GM23338 (cell line): Measurements from ENCODE around the gene PRM3.

Experiments
- CREB1 ChIP-seq: fragments of 250-450 bp; sonication (Bioruptor Pico); IDR thresholded peaks from 2 replicates; pipeline ENCODE4 v1.5.0; 2020; ENCODE audit warnings: low read depth, mild to moderate bottlenecking, moderate library complexity
- CTCF ChIP-seq, 2 experiments: fragments of 200-600 bp in 1 of 2; sonication (generic) in 1 of 2; conservative IDR thresholded peaks; 2 replicates each; pipeline versions ENCODE4 v1.5.1 to v1.6.1; 2016 to 2017; ENCODE audit warnings: antibody characterized with exemption in 2 of 2, low read depth in 2 of 2, mild to moderate bottlenecking in 2 of 2, moderate library complexity in 1 of 2
- ETS1 ChIP-seq: IDR thresholded peaks from 2 replicates; pipeline ENCODE4 v1.6.1; 2016; ENCODE audit warnings: antibody characterized with exemption
- EZH2 ChIP-seq: fragments of 200-600 bp; sonication (generic); IDR thresholded peaks from one replicate; pipeline ENCODE4 v1.8.0; 2017; ENCODE audit warnings: antibody characterized with exemption, mild to moderate bottlenecking, low read depth; ENCODE audit not compliant: unreplicated experiment
- EZH2phosphoT487 ChIP-seq: fragments of 200-600 bp; sonication (generic); IDR thresholded peaks from one replicate; pipeline ENCODE4 v1.8.1; 2018; ENCODE audit warnings: antibody characterized with exemption; ENCODE audit not compliant: unreplicated experiment
- JUNB ChIP-seq: IDR thresholded peaks from one replicate; pipeline ENCODE4 v1.6.1; 2016; ENCODE audit warnings: antibody characterized with exemption; ENCODE audit not compliant: unreplicated experiment
- NANOG ChIP-seq: IDR thresholded peaks from 2 replicates; pipeline ENCODE4 v1.6.1; 2016; ENCODE audit warnings: antibody characterized with exemption, borderline replicate concordance
- POLR2AphosphoS5 ChIP-seq: IDR thresholded peaks from 2 replicates; pipeline ENCODE4 v1.6.1; 2016; ENCODE audit warnings: antibody characterized with exemption, low read depth
- REST ChIP-seq: IDR thresholded peaks from one replicate; pipeline ENCODE4 v1.6.1; 2018; ENCODE audit warnings: antibody characterized with exemption; ENCODE audit not compliant: unreplicated experiment
- STAT1 ChIP-seq: IDR thresholded peaks from one replicate; pipeline ENCODE4 v1.6.1; 2016; ENCODE audit warnings: antibody characterized with exemption; ENCODE audit not compliant: unreplicated experiment
- ZNF462 ChIP-seq: fragments of 250-450 bp; sonication (Bioruptor Pico); IDR thresholded peaks from 2 replicates; pipeline ENCODE4 v1.5.0; 2020; ENCODE audit warnings: mild to moderate bottlenecking, moderate library complexity

GRCh38 chr16:11262915-11263314 is 10.5 kb downstream of the PRM3 start:
- TF ChIP-seq CTCF (conservative IDR thresholded peaks at IDR 0.05; ENCODE audit: low read depth in 2 of 2) (no peak), NANOG (no peak), POLR2AphosphoS5 (no peak), JUNB (no peak), EZH2 (no peak), STAT1 (no peak), REST (no peak), ETS1 (no peak), EZH2phosphoT487 (no peak), CREB1 (CRISPR knock-in tag) (no peak), ZNF462 (CRISPR knock-in tag) (no peak)
